Midbrain (tissue), 1 donor: ENCODE measurements around the gene GPR135.

Source experiments
- DNase-seq: peaks from one replicate; lab custom pipeline; 2025; lab: John Stamatoyannopoulos, UW

Gene GPR135

GRCh38 chr14:59422069-59422881 is 42.9 kb downstream of the GPR135 start:
- no peak for DNase-seq

- no peak for DNase-seq
These were observed 45.9 kb downstream of the GPR135 start for GRCh38 chr14:59419303-59419702.

- no peak for DNase-seq
These were observed 47.9 kb downstream of the GPR135 start for GRCh38 chr14:59417311-59417710.

- DNase-seq, result no peak
These were observed 49.2 kb downstream of the GPR135 start for GRCh38 chr14:59415836-59416602.
